RWPE1 (cell line): ENCODE results near the gene ZMYM1.
"Not testable (repeated sequence)": the region's sequence is repeated elsewhere in the genome, so short reads cannot be mapped to it uniquely, and the experiment has no call there.

Experiments
- CTCF ChIA-PET: fragments of 350-600 bp; sonication (Branson Sonifier 250); formaldehyde crosslinking; extraction: SDS; loops from one replicate; lab custom pipeline; 2021; lab: Yijun Ruan, JAX
- POLR2A ChIA-PET: fragments of 400-600 bp; formaldehyde crosslinking; extraction: SDS; loops from one replicate; lab custom pipeline; 2020; ENCODE audit warnings: antibody characterized with exemption; ENCODE audit not compliant: low non-redundant PET; lab: Yijun Ruan, JAX
- DNase-seq: peaks from one replicate; pipeline ENCODE4 v3.0.0; 2012; ENCODE audit warnings: low spot score
- H3K27ac ChIP-seq: fragments of 450-650 bp; 2 replicates; pipeline ENCODE4 v1.5.1; 2017
- CTCF ChIP-seq: fragments of 450-650 bp; conservative IDR thresholded peaks from 2 replicates; pipeline ENCODE4 v1.5.1; 2017; ENCODE audit warnings: low read depth, mild to moderate bottlenecking

The ZMYM1 gene

GRCh38 chr1:35062518-35063196 lies 16.5 kb upstream of the ZMYM1 start:
- ChIA-PET POLR2A (no interaction called here), CTCF (interaction anchor here (0.7 kb wide), 1 partner anchor 10 kb away, joined by 5 read pairs; no protein-coding TSS in a partner anchor)
- no peak for TF ChIP-seq CTCF
- no peak overlapping the region for H3K27ac ChIP-seq
- no peak for DNase-seq

DNA sequence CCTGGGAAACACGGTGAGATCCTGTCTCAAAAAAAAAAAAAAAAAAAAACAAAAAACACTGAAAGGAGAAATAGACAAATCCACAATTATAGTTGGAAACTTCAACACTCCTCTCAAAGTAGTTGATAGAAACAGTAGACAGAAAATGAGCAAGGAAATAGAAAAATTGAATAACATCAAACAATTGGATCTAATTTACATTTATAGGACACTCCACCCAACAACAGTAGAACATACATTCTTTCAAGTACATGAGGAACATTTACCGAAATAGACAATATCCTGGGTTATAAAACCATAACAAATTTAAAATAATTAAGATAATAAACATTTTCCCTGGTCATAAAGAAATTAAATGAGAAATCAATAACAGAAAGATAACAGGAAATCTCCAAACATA lies 14.9 kb upstream of the ZMYM1 start:
- CTCF ChIA-PET: no interaction called here
- TF ChIP-seq CTCF: no peak
- no peak overlapping the region for H3K27ac ChIP-seq
- DNase-seq: no peak
- POLR2A ChIA-PET: no interaction called here

DNA sequence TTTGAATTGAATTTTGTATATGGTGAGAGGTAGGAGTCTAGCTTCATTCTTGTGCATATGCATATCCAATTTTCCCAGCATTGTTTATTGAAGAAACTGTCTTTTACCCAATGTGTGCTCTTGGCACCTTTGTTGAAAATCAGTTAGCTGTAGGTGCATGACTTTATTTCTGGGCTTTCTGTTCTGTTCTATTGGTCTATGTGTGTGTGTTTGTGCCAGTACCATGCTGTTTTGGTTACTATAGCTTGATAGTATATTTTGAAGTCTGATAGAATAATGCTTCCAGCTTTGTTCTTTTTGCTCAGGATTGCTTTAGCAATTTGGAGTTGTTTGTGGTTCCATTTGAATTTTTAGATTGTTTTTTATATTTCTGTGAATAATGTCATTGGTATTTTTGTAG lies 9.4 kb upstream of the ZMYM1 start:
- CTCF ChIA-PET: no interaction called here
- no peak for DNase-seq
- H3K27ac ChIP-seq: no peak overlapping the region
- no peak for TF ChIP-seq CTCF
- POLR2A ChIA-PET: no interaction called here

DNA sequence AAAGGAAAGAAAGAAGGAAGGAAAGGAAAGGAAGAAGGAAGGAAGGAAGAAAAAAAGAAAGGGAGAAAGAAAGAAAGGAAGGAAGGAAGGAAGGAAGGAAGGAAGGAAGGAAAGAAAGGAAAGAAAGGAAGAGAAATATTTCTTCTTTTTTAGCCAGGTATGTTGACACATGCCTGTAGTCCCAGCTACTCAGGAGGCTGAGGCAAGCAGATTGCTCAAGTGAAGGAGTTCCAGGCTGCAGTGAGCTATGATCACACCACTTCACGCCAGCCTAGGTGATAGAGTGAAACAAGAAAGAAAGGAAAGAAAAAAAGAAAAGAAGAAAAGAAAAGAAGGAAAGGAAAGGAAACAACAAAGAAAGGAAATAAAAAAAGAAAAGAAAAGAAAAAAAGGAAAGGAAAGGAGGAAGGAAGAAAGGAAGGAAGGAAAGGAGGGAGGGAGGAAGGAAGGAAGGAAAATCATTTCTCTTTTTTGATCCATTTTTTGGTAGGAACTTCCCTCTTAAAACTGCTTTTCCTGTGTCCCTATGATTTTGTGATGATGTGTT lies 5.8 kb upstream of the ZMYM1 start:
- CTCF ChIA-PET: interaction anchor here (0.6 kb wide), 1 partner anchor 10 kb away, joined by 6 read pairs; no protein-coding TSS in a partner anchor
- H3K27ac ChIP-seq: no peak overlapping the region
- no peak for TF ChIP-seq CTCF
- POLR2A ChIA-PET: no interaction called here
- no peak for DNase-seq

- CTCF ChIA-PET: not testable (repeated sequence)
These were observed 2.8 kb upstream of the ZMYM1 start for GRCh38 chr1:35076426-35076825.

GRCh38 chr1:35080171-35080854 lies 1.1 kb downstream of the ZMYM1 start:
- TF ChIP-seq CTCF: no peak
- peak overlapping the region; percentile 96 for H3K27ac ChIP-seq
- DNase-seq: no peak
- ChIA-PET POLR2A (interaction anchor here (0.6 kb wide), 2 partner anchors 60 to 688 kb away, joined by 3 to 8 read pairs; no protein-coding TSS in a partner anchor), CTCF (interaction anchor here (0.5 to 0.6 kb wide), 2 partner anchors 108 to 328 kb away, joined by 3 read pairs; no protein-coding TSS in a partner anchor)

More at GRCh38 chr1:35076426-35076825, 2.8 kb upstream of the ZMYM1 start:
- POLR2A ChIA-PET, DNase-seq: not testable (repeated sequence)
- H3K27ac ChIP-seq: peak overlapping the region; percentile 14; the same call in 1 of the 2 replicates
